Activated T-helper 9 cell treated with anti-CD3 and anti-CD28 coated beads, Interleukin-2, amount 50 U/mL, for 16 hours (primary cell): ENCODE data around the gene C16orf89.
"Not testable (repeated sequence)": the region's sequence is repeated elsewhere in the genome, so short reads cannot be mapped to it uniquely, and the experiment has no call there.

Source experiments
- DNase-seq: peaks from one replicate; pipeline ENCODE4 v3.0.0-alpha.2; 2020; ENCODE audit warnings: low read depth

Gene C16orf89

DNA sequence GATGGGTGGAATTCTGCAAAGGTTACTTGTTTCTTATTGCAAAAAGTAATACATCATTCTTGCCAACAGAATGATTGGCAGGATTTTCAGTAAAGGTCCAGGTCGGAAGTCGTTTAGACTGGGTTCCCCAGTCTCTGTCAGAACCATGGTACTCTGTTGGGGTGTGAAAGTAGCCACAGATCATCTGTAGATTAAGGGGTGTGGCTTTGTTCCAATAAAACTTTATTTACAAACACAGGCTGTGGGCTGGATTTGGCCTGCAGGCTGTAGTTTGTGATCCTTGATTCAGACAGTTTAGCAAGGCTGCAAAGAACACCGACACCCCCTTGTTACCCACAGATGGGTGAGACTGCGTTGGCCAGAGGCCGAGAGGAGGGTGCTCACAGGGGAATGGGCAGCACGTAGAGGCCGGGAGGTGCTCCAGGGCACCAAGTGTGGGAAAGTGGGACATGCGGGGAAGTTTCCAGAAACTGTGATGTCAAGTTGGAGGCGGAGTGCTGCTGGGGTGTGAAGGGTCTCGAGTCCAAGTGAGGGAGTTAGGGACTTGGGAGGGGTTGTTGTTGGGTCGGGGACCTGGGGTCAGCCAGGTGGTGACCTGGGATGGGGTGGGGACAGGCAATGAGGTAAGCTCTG lies 18.5 kb upstream of the C16orf89 start:
- DNase-seq = not testable (repeated sequence)

DNA sequence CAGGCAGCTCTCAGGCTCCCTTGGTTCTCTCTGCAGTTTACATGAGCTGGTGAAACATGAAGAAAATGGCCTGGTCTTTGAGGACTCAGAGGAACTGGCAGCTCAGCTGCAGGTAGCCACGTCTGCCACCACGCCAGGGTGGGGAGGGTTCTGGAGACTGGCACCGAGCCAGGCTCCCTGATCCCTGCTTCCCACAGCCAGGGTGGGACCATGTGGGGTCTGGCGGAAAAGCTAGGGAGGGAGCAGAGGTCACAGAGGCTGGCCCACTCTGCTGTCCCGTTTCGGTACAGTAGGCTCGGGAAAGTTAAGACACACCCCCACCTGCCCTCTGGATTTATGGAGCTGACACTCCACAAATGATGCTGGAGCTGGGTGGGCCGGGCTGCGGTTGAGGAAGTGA lies 17.9 kb upstream of the C16orf89 start:
- DNase-seq = not testable (repeated sequence)

DNA sequence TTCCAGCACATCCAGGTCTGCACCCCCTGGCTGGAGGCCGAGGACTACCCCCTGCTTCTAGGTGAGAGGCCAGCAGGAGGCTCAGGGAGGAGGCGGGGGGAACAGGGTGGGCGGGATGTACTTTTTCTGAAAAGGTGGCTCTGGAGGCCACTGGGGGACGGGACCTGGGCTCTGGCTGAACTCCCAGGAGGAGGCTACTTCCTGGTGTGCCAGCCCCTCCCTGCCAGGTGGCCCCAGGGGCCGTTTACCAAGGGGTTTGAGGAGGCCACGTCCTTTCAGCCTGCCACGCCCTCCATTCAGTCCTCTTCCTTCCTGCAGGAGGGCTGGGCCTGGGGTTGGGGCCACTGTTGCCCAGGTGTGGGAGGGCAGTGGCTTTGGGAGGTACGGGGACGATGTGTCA lies 15.2 kb upstream of the C16orf89 start:
- not testable (repeated sequence) for DNase-seq

DNA sequence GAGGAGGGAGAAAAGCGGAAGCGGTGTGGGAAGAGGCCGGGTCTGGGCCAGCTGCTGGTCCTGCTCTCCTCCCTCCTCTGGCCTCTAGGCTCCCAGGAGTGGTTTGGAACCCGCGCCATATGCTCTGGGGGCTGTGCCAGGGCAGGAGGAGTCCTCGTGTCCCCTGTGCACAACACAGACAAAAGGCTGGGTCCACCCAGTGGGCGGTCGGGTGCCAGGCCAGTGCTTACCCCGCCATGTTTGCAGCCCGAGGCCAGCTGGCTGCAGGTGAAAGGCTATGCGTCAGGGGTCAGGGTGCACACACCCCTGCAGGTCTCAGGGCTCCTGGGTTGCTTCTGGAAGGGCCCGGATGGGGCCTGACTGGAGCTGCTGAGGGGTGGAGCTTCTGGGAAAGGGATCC lies 14.7 kb upstream of the C16orf89 start:
- not testable (repeated sequence) for DNase-seq

DNA sequence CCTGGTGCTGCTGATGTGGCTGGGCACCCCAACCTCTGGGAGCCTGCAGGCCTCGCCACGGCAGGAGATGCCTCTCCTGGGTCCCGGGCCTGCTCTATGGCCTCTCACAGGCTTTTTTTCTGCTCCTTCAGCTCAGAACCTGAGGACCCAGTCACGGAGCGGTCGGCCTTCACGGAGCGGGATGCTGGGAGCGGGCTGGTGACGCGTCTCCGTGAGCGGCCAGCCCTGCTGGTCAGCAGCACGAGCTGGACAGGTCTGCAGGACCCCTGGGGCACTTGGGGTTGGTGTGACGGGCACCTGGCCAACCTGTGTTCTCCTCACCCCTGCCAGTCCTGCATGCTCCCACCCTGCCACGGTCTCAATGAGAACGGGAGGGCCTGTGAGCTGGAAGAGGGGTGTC lies 12.9 kb upstream of the C16orf89 start:
- no peak for DNase-seq

DNA sequence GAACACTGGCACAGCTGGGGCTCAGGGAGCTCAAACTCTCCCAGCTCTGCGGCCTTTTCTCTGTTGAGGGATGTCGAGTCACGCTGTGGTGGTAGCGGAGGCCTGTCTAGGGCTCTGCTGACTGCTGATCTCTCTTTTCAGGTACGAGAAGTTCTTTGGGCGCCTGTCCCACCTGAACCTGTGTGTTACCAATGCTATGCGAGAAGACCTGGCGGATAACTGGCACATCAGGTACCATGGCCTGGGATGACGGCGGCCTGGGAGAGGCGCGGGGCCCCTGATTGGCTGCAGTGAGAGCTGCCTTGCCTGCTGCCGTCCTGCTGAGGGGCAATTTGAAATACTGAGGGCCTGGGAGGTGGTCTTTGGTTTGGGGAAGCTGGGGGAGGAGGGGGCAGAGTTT lies 11.5 kb upstream of the C16orf89 start:
- DNase-seq = no peak

DNA sequence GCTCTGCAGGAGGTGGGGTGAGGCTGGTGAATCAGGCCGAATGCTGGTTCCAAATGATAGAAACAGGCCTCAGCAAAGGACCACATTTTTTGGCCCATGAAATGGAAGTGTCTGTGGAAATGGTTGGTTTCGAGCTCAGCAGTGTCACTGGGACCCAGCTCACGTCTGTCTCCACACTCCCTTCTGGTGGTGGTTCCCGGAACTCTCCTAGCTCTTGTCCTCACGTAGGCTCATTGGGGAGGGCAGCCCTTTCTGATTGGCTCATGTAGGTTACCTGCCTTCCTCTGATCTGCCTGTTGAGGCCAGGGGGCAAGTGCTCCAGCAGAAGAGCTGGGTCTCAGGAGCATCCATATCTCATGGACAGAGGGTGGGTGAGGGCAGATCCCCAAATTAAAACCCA lies 9.9 kb upstream of the C16orf89 start:
- no peak for DNase-seq

DNA sequence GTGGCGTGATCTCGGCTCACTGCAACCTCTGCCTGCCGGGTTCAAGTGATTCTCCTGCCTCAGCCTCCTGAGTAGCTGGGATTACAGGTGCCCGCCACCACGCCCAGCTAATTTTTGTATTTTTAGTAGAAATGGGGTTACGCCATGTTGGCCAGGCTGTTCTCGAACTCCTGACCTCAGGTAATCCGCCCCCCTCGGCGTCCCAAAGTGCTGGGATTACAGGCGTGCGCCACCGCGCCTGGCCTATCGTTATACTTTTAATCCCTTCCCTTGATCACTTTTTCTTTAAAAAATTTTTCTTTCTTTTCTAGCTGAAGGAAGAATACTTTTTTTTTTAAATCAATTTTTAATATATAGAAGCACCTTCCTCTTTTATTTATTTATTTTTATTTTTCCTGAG lies 8.0 kb upstream of the C16orf89 start:
- not testable (repeated sequence) for DNase-seq

DNA sequence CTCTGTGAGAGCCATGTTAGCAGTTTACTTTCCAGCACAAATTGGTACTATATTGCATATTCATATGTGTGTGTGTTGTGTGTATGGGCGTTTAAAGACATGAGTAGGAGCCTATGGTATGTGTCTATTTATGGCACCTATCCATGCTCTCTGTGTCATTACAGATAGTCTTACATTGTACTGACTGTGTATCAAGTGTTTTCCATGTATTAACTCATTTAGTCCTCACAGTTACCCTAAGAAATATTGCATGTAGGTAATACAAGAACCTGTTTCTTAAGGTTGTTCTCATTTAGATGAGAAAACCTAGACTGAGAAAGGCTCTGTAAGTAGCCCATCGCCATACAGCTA lies 7.5 kb upstream of the C16orf89 start:
- DNase-seq = no peak

DNA sequence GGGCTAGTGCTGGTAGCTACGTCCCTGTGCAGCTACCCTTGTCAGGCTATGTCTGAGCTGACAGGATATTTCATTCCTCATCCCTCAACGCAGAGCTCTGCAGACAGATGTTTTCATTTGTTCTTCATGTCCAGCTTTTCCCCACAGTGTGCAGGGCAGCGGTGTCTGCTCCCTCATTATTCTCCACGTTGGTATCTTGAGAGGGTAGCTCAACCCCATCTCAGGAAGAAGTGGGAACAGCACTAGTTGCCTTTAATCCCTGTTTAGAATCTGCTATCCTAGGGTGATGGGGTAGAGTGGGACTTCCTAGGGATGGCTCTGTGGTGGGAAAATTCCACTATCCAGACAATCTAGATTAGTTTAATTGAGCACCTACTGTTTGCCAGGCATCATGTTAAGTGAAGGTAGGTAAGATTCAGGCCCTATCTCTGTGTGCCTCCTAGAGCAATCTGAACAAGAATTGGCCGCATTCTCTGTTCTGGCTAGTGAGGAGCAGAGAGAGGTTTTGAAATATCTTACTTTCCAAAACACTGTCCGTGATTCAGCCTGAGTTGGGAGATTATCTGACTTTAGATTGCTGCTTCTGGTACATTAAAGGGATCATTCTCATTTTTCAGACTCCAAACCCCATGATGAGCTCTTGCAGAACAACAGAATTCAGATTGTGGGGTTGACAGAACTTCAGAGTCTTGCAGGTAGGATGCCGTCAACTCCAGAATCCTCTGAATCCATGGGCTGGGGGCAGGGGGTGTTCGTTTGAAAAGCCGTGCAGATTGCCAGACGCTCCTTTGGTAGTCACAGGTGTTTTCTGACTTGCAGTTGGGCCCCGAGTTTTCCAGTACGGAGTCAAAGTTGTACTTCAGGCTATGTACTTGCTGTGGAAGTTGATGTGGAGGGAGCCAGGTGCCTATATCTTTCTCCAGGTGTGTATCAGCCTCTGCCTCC lies 6.8 kb upstream of the C16orf89 start:
- no peak for DNase-seq

DNA sequence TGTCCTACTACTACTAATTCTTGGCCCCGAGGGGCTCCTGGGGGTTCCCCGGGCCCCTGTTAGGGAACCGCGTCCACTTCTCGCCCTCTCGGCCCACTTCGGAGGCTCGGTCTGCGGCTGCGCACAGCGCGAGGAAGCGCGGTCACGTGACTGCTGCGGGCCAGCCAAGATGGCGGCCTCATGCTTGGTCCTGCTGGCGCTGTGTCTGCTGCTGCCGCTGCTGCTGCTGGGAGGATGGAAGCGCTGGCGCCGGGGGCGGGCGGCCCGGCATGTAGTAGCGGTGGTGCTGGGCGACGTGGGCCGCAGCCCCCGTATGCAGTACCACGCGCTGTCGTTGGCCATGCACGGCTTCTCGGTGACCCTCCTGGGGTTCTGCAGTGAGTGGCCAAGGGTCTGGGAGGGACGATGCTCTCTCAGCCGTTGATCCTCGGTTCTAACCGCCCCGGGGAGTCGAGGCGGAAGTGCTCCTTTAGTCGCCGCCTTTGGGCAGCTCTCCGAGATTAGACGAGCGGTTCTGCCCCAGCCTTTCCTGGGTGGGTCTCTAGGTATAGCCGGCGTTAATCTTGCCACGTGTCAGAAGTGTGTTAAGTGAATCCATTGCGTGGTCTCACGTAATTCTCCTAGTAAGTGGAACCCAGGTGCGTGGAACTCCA lies 6.1 kb upstream of the C16orf89 start, which contains the start of gene ALG1:
Gene ALG1 (plus strand): TSS at position 163 of the 653 bp plus-strand sequence. CDS start 7 bp downstream, at position 170.
- peak; percentile 83 for DNase-seq

DNA sequence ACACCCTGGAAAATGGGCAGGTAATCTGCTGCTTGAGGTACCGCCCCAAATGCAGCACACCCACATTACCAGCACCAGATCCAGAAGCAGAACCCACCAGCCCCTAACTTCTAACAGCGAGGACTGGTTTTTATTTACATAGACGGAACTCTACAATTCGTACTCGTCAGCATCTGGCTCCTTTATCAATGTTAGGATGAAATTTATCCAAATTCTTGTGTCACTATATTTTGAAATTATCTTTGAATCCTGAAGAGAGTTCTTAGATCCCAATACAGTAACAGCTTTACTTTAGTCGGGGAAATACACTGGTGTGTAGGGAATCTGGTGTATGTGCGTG lies 5.6 kb upstream of the C16orf89 start:
- DNase-seq = no peak

DNA sequence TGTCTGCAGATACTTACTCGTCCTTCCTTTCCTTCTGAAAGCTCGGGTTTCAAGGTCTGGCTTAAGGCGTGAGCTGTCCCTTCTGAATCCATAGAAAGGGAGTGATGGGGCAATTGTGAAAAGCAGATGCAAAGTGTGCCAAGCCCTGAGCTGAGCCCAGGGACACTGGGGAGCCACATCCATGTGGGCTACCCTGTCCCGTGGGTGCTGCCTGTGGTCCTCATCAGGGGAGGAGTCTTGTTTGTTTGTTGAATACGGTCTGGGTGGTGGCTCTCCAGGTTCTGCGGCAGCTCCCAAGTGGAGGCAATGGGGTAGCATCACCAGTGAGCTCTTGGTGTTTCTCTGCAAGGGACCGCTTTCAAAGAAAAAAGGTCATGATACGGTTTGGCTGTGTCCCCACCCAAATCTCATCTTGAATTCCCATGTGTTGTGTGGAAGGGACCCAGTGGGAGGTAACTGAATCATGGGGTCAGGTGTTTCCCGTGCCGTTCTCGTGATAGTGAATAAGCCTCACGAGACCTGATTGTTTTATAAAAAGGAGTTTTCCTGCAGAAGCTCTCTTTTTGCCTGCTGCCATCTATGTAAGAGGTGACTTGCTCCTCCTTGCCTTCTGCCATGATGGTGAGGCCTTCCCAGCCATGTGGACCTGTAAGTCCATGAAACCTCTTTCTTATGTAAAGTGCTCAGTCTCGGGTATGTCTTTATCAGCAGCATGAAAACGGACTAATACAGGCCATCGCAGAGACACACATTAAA lies 4.9 kb upstream of the C16orf89 start:
- no peak for DNase-seq

DNA sequence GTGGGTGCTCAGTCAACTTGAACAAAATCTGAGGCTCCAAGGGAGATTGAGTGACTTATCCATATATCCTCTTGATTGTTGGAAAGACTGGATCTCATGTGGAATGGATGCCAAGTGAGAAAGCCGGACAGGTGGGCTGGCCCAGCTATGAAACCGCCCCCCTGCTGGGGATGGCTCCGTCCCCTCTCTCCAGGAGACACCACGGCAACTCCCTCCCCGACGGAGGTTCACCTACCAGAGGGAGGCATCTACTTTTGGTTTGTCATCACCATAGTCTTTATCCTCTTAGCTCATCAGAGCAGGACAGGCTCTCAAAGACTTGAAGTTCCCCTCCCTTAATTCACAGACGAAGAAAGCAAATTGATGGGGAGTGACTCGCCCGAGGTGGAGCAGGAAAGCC lies 4.1 kb upstream of the C16orf89 start:
- DNase-seq = no peak

DNA sequence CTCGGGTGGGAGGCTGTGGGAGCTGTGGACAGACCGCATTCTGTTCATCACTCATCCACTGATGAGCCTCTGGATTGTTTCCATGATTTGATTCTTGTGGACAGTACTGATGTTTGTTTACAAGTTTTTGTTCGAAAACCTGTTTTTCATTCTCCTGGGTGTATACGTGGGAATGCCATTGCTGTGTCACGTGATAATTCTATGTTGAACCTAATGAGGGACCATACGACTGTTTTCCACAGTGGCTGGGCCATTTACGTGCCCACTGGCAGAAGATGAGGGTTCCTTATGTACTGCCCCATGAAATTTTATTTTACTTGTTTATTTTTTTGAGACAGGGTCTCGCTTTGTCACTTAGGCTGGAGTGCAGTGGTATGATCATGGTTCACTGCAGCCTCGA lies 3.3 kb upstream of the C16orf89 start:
- DNase-seq = no peak

DNA sequence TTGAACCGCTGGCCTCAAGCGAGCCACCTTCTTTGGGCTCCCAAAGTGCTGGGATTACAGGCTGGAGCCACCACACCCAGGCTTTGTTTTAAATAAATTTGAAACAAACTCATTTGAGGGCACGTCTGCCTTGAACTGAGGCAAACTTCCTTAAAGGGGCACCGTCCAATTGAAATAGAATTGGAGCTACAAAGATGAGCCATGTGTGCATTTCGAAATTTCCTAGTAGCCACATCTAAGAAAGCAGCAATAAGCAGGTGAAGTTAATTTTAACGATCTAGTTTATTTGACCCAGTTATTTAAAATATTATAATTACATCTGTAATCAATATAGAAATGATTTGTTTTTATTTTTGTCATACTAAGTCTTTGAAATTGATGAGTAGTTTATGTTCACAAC lies 755 bp upstream of the C16orf89 start:
- DNase-seq = no peak

DNA sequence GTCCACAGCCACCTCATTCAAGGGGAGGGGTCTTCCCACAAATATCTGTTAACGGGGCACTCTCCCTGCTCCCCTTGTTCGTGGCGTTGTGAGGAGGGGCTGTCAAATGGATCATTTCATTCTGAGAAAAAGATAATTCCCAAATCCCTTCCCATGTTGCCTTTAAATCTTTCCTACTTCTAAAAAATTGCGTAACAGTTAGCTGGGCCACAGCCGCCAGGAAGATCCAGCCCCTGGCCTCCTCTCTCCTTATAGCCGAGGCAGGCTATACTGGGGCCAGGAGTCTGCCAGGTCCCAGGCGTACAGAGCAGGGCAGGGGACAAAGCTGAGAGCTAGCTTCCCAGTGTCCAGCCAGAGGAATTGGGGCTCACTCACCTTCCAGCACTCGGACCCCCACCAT lies 430 bp downstream of the C16orf89 start:
- DNase-seq = no peak

DNA sequence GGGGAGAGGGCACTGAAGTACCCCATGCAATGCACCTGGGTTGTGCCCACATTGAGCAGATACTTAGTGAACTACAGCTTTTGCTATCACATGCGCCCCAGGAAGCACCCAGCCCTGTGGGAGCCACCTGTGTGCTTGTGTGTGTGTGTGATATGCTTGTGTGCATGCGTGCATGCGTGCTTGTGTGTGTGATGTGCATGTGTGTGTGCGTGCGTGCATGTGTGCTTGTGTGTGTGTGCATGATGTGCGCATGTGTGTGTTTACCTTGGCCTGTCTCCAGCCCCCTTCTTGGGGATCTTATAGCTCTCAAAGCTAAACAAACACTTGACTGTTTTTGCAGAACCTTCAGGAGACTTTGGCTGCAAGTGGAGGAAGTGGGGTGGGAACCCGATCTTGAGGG lies 841 bp downstream of the C16orf89 start:
- DNase-seq = no peak

DNA sequence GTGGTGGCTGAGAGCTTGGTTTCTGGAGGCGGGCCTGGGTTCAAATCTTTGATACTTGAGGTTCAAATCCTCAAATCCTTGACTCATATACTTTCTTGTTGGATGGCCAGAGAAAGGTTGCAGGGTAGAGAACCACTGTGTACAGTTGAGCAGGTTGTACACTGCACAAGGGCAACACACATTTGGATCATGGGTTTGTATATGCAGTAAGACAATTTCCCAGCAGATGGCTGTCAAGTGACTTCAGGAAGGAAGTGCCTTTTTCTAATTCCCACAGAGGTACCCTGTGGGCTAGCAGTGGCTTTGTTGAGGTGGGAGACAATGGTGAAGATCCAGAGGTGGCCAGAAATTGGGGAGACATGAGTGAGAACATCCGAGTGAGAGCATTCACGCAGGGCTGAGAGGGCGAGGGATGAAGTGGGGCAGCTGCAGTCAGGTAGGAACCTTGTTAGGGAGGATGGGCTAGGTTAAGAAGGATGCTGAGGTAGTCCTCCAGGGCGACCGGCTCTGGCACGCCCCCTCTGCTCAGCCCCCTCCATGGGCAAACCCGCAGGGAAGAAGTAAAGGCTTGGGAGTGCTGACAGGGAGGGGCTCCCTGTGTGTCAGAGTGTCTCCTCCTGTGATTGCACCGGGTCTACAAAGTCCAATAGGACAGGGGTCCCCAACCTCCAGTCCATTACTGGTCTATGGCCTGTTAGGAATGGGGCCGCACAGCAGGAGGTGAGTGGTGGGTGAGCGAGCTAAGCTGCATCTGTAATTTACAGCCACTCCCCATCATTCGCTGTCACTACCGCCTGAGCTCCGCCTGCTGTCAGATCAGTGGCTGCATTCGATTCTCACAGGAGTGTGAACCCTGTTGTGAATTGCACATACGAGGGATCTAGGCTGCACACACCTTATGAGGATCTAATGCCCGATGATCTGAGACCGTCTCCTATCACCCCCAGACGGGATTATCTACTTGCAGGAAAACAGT lies 2.7 kb downstream of the C16orf89 start:
- no peak for DNase-seq

DNA sequence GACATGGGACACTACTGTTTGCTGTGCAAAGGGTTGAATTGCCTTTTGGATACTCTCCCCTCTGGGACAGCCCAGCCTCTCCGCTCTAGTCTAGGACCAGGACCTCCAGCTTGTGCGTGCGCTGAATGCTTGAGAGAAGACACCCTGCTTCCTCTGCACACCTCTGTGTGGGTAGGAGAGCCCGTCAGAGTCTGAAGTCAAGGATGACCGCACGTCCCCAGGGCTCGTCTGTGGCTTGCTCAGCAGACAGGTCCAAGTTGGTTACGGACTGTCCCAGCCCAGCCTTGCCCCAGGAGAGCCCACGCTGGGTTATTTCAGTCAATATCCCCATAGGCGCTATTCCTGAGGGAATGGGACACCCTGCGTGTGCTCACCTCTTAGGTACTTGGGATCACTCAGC lies 3.7 kb downstream of the C16orf89 start:
- no peak for DNase-seq

DNA sequence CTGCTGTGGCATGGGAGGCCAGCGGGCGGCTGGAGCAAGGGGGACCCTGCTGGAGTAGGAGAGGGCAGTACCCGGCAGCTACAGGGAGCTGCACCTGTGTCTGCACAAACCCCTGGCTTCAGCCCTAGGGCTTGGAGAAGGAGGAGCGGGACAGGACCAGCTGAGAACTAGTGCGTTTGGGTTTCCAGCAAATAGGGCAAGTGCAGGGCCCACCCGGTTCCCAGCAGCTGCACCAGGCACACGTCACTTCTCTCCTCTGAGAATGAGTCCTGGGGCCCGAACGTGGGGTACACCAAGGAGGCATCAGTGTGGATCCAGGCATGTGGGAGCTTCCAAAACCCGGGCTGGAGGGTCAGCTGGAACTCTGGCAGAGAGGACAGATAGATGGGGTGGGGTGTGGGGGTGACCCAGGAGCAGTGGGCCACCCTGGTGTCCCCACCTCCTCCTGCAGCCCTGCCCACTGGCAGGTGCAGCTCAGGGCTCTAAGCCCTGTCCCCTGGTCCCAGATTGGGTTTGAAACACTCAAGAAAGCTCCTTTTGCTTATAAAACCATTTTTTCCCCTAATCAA lies 5.6 kb downstream of the C16orf89 start:
- DNase-seq = no peak
